AG09319 (cell line): ENCODE measurements around the gene AGRP.

ENCODE experiments used
- DNase-seq: peaks from one replicate; pipeline ENCODE4 v3.0.0-alpha.2; 2010; ENCODE audit warnings: low read depth; ENCODE audit errors: extremely low read depth
- TF ChIP-seq, protein P1 (sequence below): IDR thresholded peaks from 2 replicates; pipeline ENCODE4 v1.5.1; 2011; ENCODE audit warnings: low read depth, mild to moderate bottlenecking, inconsistent platforms, low read length, moderate library complexity

AGRP gene

DNA sequence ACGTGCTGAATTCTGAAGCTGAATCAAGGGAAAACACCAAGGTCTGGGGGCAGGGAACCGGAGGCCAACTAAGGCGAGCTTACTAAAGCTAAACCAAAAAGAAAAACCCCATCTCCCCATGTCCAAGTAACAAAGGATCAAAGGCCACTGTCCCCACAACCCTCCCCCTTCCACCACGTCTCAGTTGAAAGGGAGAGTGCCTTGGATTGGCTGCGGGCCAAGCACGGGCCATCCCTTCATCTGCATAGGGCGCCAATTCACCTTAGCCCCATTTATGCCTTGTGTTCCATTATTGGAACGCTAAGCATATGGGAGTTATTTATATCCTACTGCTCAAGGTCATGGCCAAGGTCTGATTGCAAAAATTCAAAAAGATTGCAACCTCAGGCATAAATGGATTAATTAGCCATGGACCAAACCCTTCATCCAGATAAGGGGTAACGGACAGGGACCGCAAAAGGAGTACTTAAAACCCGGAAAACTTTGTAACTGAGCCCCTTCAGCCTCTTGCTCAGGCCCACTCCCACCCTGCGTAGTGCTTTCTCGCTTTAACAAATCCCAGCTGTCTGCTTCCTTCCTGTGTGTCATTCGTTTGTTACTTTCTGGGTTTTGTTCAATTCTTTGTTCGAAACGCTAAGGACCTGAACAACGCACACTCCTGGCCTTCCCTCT, 1.6 kb downstream of the AGRP start:
- DNase-seq = no peak
- TF ChIP-seq, protein P1, sequence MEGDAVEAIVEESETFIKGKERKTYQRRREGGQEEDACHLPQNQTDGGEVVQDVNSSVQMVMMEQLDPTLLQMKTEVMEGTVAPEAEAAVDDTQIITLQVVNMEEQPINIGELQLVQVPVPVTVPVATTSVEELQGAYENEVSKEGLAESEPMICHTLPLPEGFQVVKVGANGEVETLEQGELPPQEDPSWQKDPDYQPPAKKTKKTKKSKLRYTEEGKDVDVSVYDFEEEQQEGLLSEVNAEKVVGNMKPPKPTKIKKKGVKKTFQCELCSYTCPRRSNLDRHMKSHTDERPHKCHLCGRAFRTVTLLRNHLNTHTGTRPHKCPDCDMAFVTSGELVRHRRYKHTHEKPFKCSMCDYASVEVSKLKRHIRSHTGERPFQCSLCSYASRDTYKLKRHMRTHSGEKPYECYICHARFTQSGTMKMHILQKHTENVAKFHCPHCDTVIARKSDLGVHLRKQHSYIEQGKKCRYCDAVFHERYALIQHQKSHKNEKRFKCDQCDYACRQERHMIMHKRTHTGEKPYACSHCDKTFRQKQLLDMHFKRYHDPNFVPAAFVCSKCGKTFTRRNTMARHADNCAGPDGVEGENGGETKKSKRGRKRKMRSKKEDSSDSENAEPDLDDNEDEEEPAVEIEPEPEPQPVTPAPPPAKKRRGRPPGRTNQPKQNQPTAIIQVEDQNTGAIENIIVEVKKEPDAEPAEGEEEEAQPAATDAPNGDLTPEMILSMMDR = no peak

GRCh38 chr16:67480833-67481560, 2.4 kb downstream of the AGRP start, which contains the start of gene ATP6V0D1:
Gene ATP6V0D1, minus strand, starts transcription at chr16:67481157. Its CDS starts 71 bp downstream, at chr16:67481086.
- TF ChIP-seq, protein P1 = peak; percentile 85
- DNase-seq = peak; percentile 95

- DNase-seq = no peak
- TF ChIP-seq, protein P1 = no peak
Observed at GRCh38 chr16:67477960-67478554, 5.3 kb downstream of the AGRP start.

GRCh38 chr16:67474551-67475455, 8.5 kb downstream of the AGRP start:
- TF ChIP-seq, protein P1 = no peak
- no peak for DNase-seq

DNA sequence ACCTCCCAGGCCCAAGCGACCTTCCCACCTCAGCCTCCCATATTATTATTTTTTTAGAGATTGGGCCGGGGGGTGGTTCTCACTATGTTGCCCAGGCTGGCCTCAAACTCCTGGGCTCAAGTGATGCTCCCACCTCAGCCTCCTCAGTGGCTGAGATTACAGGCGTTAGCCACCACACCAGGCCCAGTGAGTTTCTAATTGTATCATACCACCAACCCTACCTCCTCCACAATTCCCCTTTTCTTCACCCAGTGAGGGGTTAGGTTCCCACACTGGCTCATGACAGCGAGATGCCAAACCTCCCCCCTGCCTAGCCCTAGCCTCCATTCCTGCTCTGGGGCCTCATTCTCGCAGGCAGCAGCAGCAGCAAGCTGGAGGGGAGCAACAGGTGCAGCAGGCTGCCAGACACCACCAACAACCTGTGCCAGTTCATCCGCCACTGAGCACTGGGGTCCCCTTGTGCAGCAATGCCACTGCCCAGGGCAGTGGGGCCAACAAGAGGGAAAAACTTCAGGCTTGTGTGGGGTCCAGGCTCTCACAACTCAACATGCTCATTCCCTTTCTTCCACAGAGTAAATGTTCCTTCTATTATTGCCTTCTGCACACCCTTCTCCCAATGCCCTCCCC, 11.5 kb downstream of the AGRP start:
- no peak for DNase-seq
- TF ChIP-seq, protein P1 = no peak

DNA sequence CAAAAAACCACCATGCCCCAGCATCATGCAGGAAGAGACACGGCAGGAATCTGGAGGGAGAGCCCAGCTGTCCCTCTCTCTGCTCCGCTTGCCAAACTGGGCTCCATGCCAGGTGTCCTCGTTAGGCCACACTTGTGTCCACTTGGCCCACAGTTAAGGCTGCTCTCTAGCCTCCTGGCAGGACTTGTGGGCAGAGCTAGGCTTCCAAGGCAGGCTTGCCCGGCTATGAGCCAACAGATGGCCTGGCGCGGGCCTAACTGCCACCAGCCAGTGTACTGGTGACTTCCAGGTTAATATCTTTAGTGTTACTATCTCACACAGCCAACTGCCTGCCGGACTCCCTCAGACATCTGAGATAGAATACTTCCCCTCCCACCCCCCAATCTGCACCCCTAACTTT, 13.0 kb downstream of the AGRP start:
- no peak for DNase-seq
- TF ChIP-seq, protein P1 = no peak
